Mucosa of descending colon (tissue), 3 donors: ENCODE results near the gene FLT1. TPM values are rescaled to one million over a fixed set of nuclear protein-coding genes. Genes with fewer than 3 reads are reported as not detected.

Source experiments
- ATAC-seq: fragments of 200-7000 bp; cut with Tn5 transposase; one replicate; pipeline ENCODE4 v1.9.1; 2020; ENCODE audit warnings: mild to moderate bottlenecking, moderate library complexity
- DNase-seq, 3 donors: peaks; one replicate each; pipeline ENCODE4 v3.0.0-alpha.2; 2020
- H3K36me3 ChIP-seq: fragments of 200-600 bp; one replicate; pipeline ENCODE4 v1.8.0; 2021; ENCODE audit warnings: low read depth, mild to moderate bottlenecking
- H3K4me1 ChIP-seq: fragments of 200-600 bp; one replicate; pipeline ENCODE4 v1.8.0; 2021; ENCODE audit warnings: low read depth, mild to moderate bottlenecking
- H3K4me3 ChIP-seq: fragments of 200-600 bp; one replicate; pipeline ENCODE4 v1.8.0; 2021; ENCODE audit warnings: mild to moderate bottlenecking
- H3K9me3 ChIP-seq: fragments of 200-600 bp; one replicate; pipeline ENCODE4 v1.8.0; 2021; ENCODE audit warnings: mild to moderate bottlenecking
- CTCF ChIP-seq: fragments of 200-600 bp; IDR thresholded peaks from one replicate; pipeline ENCODE4 v1.8.0; 2022; ENCODE audit warnings: antibody characterized with exemption, mild to moderate bottlenecking
- intact Hi-C, 2 donors: fragments of 100-400 bp; cut with DNase I in 1 of 2; cut with micrococcal nuclease in 1 of 2; formaldehyde crosslinking; loops; one replicate each; pipeline versions ENCODE4 v1.11.0 to v1.11.1; 2022; cut with DNase I, micrococcal nuclease
- total RNA-seq, 3 donors: library from RNA; stranded (reverse); fragmentation: NEBNext Ultra II Directional in 2 of 3; extraction: Animal tissue kit (Norgen Biotek cat#: 25700) in 2 of 3; gene quantifications; one replicate each; pipeline versions ENCODE4 v1.2.1 to v1.2.4, GENCODE V29; 2021 to 2023
- donor health status: DM: no; HTN: no; CAD: no; lungs with moderate emphysema.
- donor health status: DM: no; HTN: no; CAD: no.
- donor health status: DM: no; HTN: yes; CAD: no.

The FLT1 gene
- total RNA-seq, 3 donors from 2014 or later = 3.8 to 9.2 (median 4.0) TPM

- ATAC-seq (no peak), DNase-seq (no peak)
- H3K36me3 ChIP-seq = no peaks in the 10 kb centered on the region
- intact Hi-C loops = no loop called here
- H3K4me3 ChIP-seq = no peak overlapping the region
- no peak for TF ChIP-seq CTCF
- no peaks in the 10 kb centered on the region for H3K9me3 ChIP-seq
- no peaks in the 10 kb centered on the region for H3K4me1 ChIP-seq
Measured at GRCh38 chr13:28434926-28435325, 60.0 kb downstream of the FLT1 start.

- no peak for ATAC-seq
- intact Hi-C loops = no loop called here
- Histone ChIP-seq H3K36me3 (no peaks in the 10 kb centered on the region), H3K9me3 (no peaks in the 10 kb centered on the region), H3K4me1 (no peaks in the 10 kb centered on the region), H3K4me3 (no peak overlapping the region)
- no peak for TF ChIP-seq CTCF
- no peak for DNase-seq
Measured at GRCh38 chr13:28432816-28433560, 61.9 kb downstream of the FLT1 start.

GRCh38 chr13:28429685-28430290, 65.1 kb downstream of the FLT1 start:
- ATAC-seq (peak; percentile 44), DNase-seq (peak in 1 of 3 donors; percentile 18)
- TF ChIP-seq CTCF = no peak
- intact Hi-C loops = no loop called here
- no peaks in the 10 kb centered on the region for H3K4me1 ChIP-seq
- no peaks in the 10 kb centered on the region for H3K9me3 ChIP-seq
- no peak overlapping the region for H3K4me3 ChIP-seq
- H3K36me3 ChIP-seq = no peaks in the 10 kb centered on the region

DNA sequence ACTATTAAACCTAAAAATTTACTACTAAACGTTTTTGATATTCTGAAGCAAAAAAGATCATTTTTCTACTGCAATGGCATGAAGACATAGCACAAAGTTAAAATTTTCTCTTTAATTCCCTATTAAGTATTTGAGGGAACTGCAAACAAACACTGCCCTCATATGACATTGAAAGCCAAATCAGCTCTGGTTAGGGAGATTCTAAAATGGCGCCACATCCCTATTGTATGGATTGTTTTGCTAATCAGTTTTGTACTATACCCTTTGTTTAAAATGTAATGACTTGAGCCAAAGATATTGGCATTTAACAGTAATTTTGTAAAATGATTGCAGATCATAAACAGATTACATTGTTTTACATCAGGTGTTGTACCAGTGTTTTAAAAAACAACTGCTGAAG, 65.8 kb downstream of the FLT1 start:
- ATAC-seq = no peak
- Histone ChIP-seq H3K4me1 (no peaks in the 10 kb centered on the region), H3K36me3 (no peaks in the 10 kb centered on the region), H3K4me3 (no peak overlapping the region), H3K9me3 (no peaks in the 10 kb centered on the region)
- intact Hi-C loops = no loop called here
- no peak for TF ChIP-seq CTCF
- DNase-seq = no peak

DNA sequence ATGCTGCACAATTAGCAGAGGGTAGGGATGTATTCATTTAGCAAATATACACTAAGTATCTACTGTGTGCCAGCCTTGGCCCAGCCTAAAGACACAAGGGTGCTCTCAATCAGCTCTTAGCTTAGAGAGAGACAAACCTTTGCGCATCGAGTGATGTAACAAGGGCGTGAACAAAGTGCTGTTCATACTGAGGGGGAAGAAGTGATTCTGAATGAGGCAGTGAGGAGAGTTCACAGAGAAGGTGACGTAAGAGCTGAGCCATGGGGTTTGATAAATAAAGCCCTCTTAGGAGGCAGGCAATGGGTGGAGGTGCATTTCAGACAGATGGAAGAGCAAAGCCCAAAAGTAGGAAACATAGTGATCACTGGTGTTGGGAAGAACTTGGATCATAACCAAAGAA, 68.5 kb downstream of the FLT1 start:
- H3K9me3 ChIP-seq = no peaks in the 10 kb centered on the region
- DNase-seq (no peak), ATAC-seq (no peak)
- no peak for TF ChIP-seq CTCF
- no peaks in the 10 kb centered on the region for H3K36me3 ChIP-seq
- intact Hi-C loops = no loop called here
- H3K4me1 ChIP-seq = no peaks in the 10 kb centered on the region
- no peak overlapping the region for H3K4me3 ChIP-seq
